ENCODE measurements around the gene LAMA4. TPM values are rescaled to one million over a fixed set of nuclear protein-coding genes. Genes with fewer than 3 reads are reported as not detected.

LAMA4 gene
- total RNA-seq, 1 donor from 2014 or later: 67.8 TPM

- no peak for DNase-seq (ENCODE audit: low spot score)
Measured at GRCh38 chr6:112243861-112244827, 10.2 kb downstream of the LAMA4 start.

- no peak for DNase-seq (ENCODE audit: low spot score)
Measured at GRCh38 chr6:112241820-112242429, 12.4 kb downstream of the LAMA4 start.

GRCh38 chr6:112237595-112237994 is 16.8 kb downstream of the LAMA4 start:
- no peak for DNase-seq (ENCODE audit: low spot score)

GRCh38 chr6:112237066-112237465 is 17.3 kb downstream of the LAMA4 start:
- no peak for DNase-seq (ENCODE audit: low spot score)

- no peak for DNase-seq (ENCODE audit: low spot score)
Measured at GRCh38 chr6:112235956-112236355, 18.4 kb downstream of the LAMA4 start.

- DNase-seq (ENCODE audit: low spot score): no peak
Measured at GRCh38 chr6:112234601-112235000, 19.8 kb downstream of the LAMA4 start.

- no peak for DNase-seq (ENCODE audit: low spot score)
Measured at GRCh38 chr6:112233847-112234246, 20.5 kb downstream of the LAMA4 start.

GRCh38 chr6:112232845-112233256 is 21.5 kb downstream of the LAMA4 start:
- DNase-seq (ENCODE audit: low spot score): no peak

- no peak for DNase-seq (ENCODE audit: low spot score)
Measured at GRCh38 chr6:112231594-112232060, 22.7 kb downstream of the LAMA4 start.

GRCh38 chr6:112231164-112231563 is 23.2 kb downstream of the LAMA4 start:
- DNase-seq (ENCODE audit: low spot score): no peak

GRCh38 chr6:112228480-112229332 is 25.7 kb downstream of the LAMA4 start:
- no peak for DNase-seq (ENCODE audit: low spot score)

GRCh38 chr6:112227992-112228391 is 26.4 kb downstream of the LAMA4 start:
- no peak for DNase-seq (ENCODE audit: low spot score)

- DNase-seq (ENCODE audit: low spot score): no peak
Measured at GRCh38 chr6:112227411-112227810, 27.0 kb downstream of the LAMA4 start.

GRCh38 chr6:112225691-112226090 is 28.7 kb downstream of the LAMA4 start:
- no peak for DNase-seq (ENCODE audit: low spot score)

GRCh38 chr6:112224088-112224487 is 30.3 kb downstream of the LAMA4 start:
- no peak for DNase-seq (ENCODE audit: low spot score)

GRCh38 chr6:112223070-112223861 is 31.1 kb downstream of the LAMA4 start:
- no peak for DNase-seq (ENCODE audit: low spot score)

GRCh38 chr6:112221981-112222852 is 32.1 kb downstream of the LAMA4 start:
- DNase-seq (ENCODE audit: low spot score): no peak

GRCh38 chr6:112221561-112221960 is 32.8 kb downstream of the LAMA4 start:
- DNase-seq (ENCODE audit: low spot score): no peak

GRCh38 chr6:112218563-112218962 is 35.8 kb downstream of the LAMA4 start:
- DNase-seq (ENCODE audit: low spot score): no peak
